GM15510 (cell line): ENCODE data around the gene LRRC10B.

Source experiments
- POLR2A ChIP-seq: IDR thresholded peaks from 3 replicates; pipeline ENCODE4 v1.6.1; 2011; ENCODE audit warnings: borderline replicate concordance; ENCODE audit not compliant: insufficient read length; ENCODE audit errors: extremely low read depth

LRRC10B gene

GRCh38 chr11:61512435-61512834 is 3.9 kb downstream of the LRRC10B start:
- no peak for TF ChIP-seq POLR2A

GRCh38 chr11:61513143-61513765 is 4.7 kb downstream of the LRRC10B start:
- TF ChIP-seq POLR2A = no peak

DNA sequence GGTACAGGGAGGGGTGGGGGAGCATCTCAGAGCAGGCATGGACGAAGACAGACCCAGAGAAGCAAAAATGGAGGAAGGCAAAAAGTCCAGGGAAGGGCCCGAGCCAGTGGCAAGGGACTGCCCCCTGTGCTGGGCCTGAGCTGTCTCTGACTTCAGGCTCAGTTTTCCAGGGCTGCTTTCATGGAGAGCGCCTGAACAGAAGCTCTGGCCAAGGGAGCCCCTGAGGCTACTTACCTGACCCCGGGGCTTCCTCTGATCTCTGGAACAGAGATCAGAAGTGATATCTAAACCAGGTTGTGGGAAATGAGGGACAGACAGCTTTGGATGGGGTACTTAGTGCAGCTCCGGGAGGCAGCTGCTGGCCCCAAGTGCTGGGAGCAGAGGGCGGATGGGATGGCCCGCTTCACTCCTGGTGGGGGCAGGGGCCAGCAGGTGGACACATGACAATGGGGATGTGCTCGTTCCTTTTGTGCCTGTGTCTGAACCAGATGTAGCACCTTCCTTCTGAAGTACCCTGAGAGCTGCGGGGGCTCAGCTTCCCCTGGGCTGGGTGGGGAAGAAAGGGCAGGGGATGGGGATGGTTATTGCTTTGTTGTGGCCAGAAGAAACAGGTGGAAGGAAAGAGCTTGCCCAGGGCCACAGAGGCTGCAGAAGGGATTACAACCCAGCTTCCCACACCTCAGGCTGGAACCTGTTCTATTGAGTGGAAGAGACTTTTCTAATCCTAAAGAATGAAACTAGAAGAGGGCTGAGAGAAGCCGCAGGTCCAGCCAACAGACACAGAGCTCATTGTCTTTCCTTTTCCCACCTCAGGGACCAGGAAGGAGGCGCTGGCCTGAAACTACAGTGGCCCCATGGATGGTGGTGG is 5.7 kb downstream of the LRRC10B start:
- TF ChIP-seq POLR2A = no peak

DNA sequence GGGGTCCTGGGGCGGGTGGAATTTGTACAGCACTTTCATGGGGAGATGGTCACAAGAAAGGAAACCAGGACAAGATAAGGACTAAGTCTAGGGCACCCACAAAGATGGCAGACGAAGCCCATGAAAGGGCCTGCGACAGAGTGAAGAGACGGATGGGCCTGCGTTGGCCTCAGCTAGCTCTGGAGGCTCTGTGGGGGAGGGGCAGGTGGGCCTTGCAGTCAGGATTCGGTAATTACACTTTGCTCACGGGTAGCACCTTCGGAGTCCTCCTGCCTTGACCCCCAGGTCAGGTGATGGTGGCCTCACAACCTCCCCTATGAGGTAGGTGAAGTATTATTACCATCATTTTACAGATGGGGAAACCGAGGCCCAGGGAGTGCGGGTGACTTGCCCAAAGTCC is 7.1 kb downstream of the LRRC10B start:
- TF ChIP-seq POLR2A = no peak

- no peak for TF ChIP-seq POLR2A
Observed at GRCh38 chr11:61516191-61516590, 7.6 kb downstream of the LRRC10B start.

- no peak for TF ChIP-seq POLR2A
Observed at GRCh38 chr11:61516675-61517572, 8.4 kb downstream of the LRRC10B start.

DNA sequence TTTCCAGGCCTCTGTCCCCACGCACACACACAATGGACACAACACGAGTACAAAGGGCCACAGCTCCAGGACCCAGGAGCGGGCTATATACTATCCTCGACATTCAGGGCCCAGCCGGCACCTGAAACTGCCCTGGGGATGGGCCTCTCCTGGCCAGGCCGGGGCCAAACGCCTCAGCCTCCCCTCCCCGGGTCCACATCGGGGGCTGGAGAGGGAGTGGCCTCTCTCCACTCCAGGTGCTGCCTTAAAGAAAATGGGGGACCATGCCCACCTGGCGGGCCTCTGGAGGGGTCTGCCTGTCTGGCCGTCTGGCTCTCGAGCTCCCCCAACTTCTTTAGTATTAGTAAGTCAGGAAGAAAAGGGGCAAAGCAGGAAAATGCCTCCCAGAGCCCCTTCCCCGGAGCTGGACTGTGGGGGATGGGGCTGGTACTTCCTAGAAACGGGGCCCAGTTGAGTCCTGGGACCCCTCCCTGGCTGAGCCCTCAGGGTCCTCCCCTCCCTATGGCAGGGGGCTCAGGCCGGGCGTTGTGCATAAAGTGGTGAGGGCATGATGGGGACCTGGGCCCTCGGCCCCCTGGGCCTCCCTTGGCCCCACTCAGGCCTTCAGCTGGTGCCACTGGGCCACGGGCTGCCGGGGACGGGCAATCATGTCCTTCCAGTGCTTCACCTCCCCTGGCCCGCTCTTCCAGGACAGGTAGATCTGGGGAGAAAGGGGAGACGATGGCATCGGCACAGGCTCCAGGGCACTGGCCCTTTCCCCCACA is 9.7 kb downstream of the LRRC10B start:
- no peak for TF ChIP-seq POLR2A

DNA sequence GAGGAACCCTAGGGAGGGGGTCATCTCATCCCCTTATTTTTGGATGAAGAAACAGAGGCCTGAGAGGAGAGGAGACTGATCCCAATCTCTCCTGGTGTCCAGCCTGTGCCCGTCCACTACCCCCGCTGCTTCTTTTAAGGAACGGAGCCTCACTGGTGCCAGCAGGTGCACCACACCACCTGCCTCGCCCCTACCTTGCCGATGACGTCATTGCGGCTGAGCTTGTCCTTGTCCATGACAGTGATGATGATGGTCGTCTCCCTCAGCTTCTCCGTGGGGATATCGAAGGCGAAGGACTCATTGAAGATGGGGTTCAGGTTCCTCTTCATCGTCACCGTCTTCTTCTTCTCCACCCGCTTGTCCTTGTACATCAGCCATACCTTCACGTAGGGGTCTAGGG is 14.3 kb downstream of the LRRC10B start:
- TF ChIP-seq POLR2A = no peak

DNA sequence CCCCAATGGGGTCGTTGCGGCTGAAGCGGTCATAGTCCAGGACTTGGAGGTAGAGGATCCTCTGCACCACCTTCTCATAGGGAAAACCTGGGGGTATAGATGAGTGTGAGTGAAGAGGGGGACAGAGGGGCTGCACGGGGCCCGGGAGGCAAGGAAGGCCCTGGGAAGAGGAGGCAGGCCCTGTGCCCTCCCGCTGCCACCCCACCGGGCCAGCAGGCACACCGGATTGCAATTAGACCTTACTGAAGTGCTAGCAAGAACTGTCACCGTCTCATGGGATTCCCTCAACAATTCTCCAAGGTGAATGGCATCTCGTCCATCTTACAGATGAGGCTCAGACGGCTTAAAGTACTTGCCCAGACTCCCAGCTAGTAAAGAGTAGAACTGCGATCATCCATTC is 15.9 kb downstream of the LRRC10B start:
- no peak for TF ChIP-seq POLR2A

- no peak for TF ChIP-seq POLR2A
Observed at GRCh38 chr11:61524963-61525587, 16.5 kb downstream of the LRRC10B start.

DNA sequence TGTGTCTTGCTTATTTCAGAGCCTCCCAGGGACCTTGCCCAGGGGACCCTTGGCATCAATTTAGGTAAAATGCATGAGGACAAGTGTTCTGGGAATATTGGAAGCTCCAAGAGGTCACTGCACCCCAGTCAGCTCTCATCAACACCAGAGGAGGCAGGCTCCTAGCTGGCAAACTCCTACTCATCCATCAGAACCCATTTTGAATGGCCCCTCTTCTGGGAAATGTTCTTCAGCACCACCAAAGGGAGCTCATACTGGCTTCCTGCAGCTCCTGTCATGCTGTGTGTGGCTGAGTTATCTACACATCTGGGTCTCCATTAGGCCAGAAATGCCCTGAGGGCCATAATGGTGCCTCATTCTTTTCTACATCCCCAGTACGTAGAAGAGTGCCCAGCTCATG is 17.7 kb downstream of the LRRC10B start:
- TF ChIP-seq POLR2A = no peak

DNA sequence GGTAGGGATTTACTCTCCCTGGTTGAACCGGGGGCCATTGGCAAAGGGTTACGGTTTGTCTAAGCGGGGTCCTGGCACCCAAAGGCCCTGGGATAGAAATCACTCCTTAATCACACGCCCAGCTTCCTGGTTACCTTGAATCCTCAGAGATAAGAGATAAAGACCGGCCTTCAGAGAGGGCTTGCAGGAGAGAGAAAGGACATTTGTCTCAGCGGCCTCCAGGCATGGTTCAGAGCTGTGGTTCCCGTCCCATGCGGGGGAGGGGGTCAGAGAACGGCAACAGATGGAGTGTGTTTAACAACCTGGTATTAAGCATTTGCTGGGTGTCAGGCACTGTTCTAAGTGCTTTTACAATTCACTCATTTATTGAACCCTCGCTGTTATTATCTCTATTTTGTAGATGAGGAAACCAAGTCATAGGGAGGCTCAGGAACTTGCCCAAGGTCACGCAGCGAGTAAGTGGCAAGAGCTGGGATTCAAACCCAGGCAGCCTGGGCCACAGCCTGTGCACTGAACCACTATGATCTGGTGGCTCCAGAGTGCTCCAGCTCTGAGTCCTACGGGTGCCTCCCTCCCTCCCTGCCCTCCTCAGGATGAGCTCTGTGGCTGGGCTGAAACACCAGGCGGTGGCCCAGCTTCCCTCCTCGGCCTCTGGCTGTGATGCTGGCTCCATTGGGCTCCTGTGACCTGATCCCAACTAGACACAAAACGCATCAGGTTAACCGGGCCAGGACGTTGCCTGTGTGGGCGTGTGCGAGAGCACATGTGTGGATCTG is 18.6 kb downstream of the LRRC10B start:
- no peak for TF ChIP-seq POLR2A

DNA sequence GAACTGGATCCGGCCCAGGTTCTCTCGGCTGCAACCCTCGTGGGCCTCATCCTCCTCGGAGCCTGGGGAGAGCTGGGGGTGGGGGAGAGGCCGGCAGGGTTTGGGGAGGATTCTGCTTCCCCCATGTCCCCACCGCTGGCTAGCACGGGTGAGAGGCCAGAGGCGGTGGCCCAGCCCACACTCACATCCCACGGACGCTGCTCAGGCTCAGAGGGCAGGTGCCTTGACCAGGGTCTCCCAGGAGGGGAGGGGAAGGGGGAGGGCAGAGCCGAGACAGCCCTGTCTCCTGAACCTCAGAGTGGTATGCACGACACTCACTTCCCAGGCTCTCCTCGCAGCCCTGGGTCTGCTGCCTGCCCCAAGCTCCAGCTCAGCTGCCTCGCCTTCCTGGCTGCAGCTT is 19.6 kb downstream of the LRRC10B start:
- no peak for TF ChIP-seq POLR2A
